Aorta (tissue), 5 donors: Measurements from ENCODE around the gene CLN3. TPM values are rescaled to one million over a fixed set of nuclear protein-coding genes. Genes with fewer than 3 reads are reported as not detected.

Source experiments
- ATAC-seq: fragments of 200-7000 bp; cut with Tn5 transposase; one replicate; pipeline ENCODE4 v1.9.1; 2022; ENCODE audit warnings: moderate library complexity; ENCODE audit not compliant: low FRiP score
- DNase-seq, 2 donors: peaks; one replicate each; pipeline ENCODE4 v3.0.0-alpha.2; 2020
- H3K27ac ChIP-seq, 2 donors: one replicate each; pipeline ENCODE4 v1.5.1; 2013; ENCODE audit warnings: low read length in 2 of 2, mild to moderate bottlenecking in 2 of 2, moderate library complexity in 2 of 2, control low read depth in 1 of 2, inconsistent platforms in 1 of 2, low read depth in 1 of 2
- H3K27me3 ChIP-seq, 2 donors: one replicate each; pipeline ENCODE4 v1.6.1; 2013; ENCODE audit warnings: control low read depth in 1 of 2, low read length in 1 of 2, mild to moderate bottlenecking in 1 of 2, moderate library complexity in 1 of 2; ENCODE audit not compliant: insufficient read depth in 2 of 2, control insufficient read depth in 1 of 2
- H3K36me3 ChIP-seq, 2 donors: one replicate each; pipeline ENCODE4 v1.6.1; 2013; ENCODE audit warnings: control low read depth in 1 of 2, low read length in 1 of 2, mild to moderate bottlenecking in 1 of 2; ENCODE audit not compliant: insufficient read depth in 2 of 2, control insufficient read depth in 1 of 2
- H3K4me1 ChIP-seq, 2 donors: one replicate each; pipeline ENCODE4 v1.6.1; 2013; ENCODE audit warnings: low read length in 2 of 2, control low read depth in 1 of 2, mild to moderate bottlenecking in 1 of 2, moderate library complexity in 1 of 2; ENCODE audit not compliant: insufficient read depth in 2 of 2, control insufficient read depth in 1 of 2
- H3K4me3 ChIP-seq, 2 donors: one replicate each; pipeline ENCODE4 v1.5.1; 2013; ENCODE audit warnings: low read length in 2 of 2, control low read depth in 1 of 2, mild to moderate bottlenecking in 1 of 2
- H3K9me3 ChIP-seq: one replicate; pipeline ENCODE4 v1.6.1; 2013; ENCODE audit warnings: mild to moderate bottlenecking, low read length; ENCODE audit not compliant: control insufficient read depth
- WGBS, 2 donors: extraction: QIAGEN DNeasy Blood & Tissue Kit; methylation state at CpG; one replicate each; pipeline ENCODE4 v1.1.7; 2013; 5-methylcytosine and 5-hydroxymethylcytosine counted together
- intact Hi-C, 2 donors: fragments of 100-400 bp; cut with DNase I; formaldehyde crosslinking; loops; one replicate each; pipeline versions ENCODE4 v1.14.2 to v1.15.0; 2022
- polyA plus RNA-seq, 2 donors: library from polyadenylated mRNA; stranded (reverse); fragments of 200-250 nt; gene quantifications; one replicate each; pipeline ENCODE4 v1.2.3, GENCODE V29; 2013
- total RNA-seq, 2 donors: library from RNA; stranded (reverse); fragmentation: NEBNext Ultra II Directional; extraction: Animal tissue kit (Norgen Biotek cat#: 25700); gene quantifications; one replicate each; pipeline ENCODE4 v1.2.1, GENCODE V29; 2021
- donor health status: healthy with polysubstance abuse.
- donor health status: Bipolar disorder and iron deficiency.
- donor health status: DM: no; HTN: no; CAD: no.
- donor health status: DM: no; HTN: no; CAD: no.
- donor health status: DM: yes; HTN: yes; CAD: no.

CLN3 gene
- total and polyA plus RNA-seq, 4 donors: 15.6 to 48.7 (median 23.4) TPM

GRCh38 chr16:28496844-28497243, 5.0 kb upstream of the CLN3 start:
- Histone ChIP-seq H3K36me3 (no peaks in the 10 kb centered on the region), H3K4me1 (no peaks in the 10 kb centered on the region), H3K9me3 (no peaks in the 10 kb centered on the region), H3K27me3 (no peaks in the 10 kb centered on the region), H3K4me3 (no peak overlapping the region), H3K27ac (no peak overlapping the region)
- WGBS, 2 donors: 74 to 77% methylated on average over 19 of the region's 19 CpGs
- ATAC-seq: no peak
- intact Hi-C loops: no loop called here
- no peak for DNase-seq

- Histone ChIP-seq H3K27me3 (no peaks in the 10 kb centered on the region), H3K36me3 (no peaks in the 10 kb centered on the region), H3K9me3 (no peaks in the 10 kb centered on the region), H3K4me3 (no peak overlapping the region), H3K27ac (no peak overlapping the region), H3K4me1 (no peaks in the 10 kb centered on the region)
- ATAC-seq (no peak), DNase-seq (no peak)
- WGBS, 2 donors: 85 to 91% methylated on average over 16 to 20 of the region's 20 CpGs
- intact Hi-C loops: no loop called here
These were observed 4.2 kb upstream of the CLN3 start for GRCh38 chr16:28495795-28496749.

- Histone ChIP-seq H3K27ac (no peak overlapping the region), H3K27me3 (no peaks in the 10 kb centered on the region), H3K4me3 (no peak overlapping the region), H3K9me3 (no peaks in the 10 kb centered on the region), H3K4me1 (no peaks in the 10 kb centered on the region), H3K36me3 (no peaks in the 10 kb centered on the region)
- DNase-seq (no peak), ATAC-seq (no peak)
- intact Hi-C loops: no loop called here
- WGBS, 2 donors: 77 to 80% methylated on average over 13 of the region's 13 CpGs
These were observed 3.4 kb upstream of the CLN3 start for GRCh38 chr16:28495098-28495793.

- ATAC-seq: no peak
- intact Hi-C loops: loop anchor here (5.0 kb wide), 2 partner anchors 43 to 58 kb away; partner anchors contain the start of genes NUPR1 (in 2 of the 2) and SGF29 (in 2 of the 2)
- Histone ChIP-seq H3K4me3 (no peak within 1 kb of the TSS), H3K9me3 (no peaks in the 10 kb centered on the region), H3K27me3 (no peaks in the 10 kb centered on the region), H3K27ac (no peak within 1 kb of the TSS), H3K4me1 (no peaks in the 10 kb centered on the region), H3K36me3 (no peaks in the 10 kb centered on the region)
- WGBS, 2 donors: 78 to 81% methylated on average over 12 of the region's 12 CpGs
- DNase-seq: peak in 1 of 2 donors; percentile 80
These were observed 2.4 kb upstream of the CLN3 start, which contains the start of gene APOBR for GRCh38 chr16:28494121-28494851. Gene APOBR (plus strand): TSS chr16:28494643. CDS start chr16:28494682, 39 bp downstream.

GRCh38 chr16:28492511-28492910, 637 bp upstream of the CLN3 start:
- Histone ChIP-seq H3K4me3 (no peak overlapping the region), H3K4me1 (no peaks in the 10 kb centered on the region), H3K27me3 (no peaks in the 10 kb centered on the region), H3K27ac (no peak overlapping the region), H3K9me3 (no peaks in the 10 kb centered on the region), H3K36me3 (no peaks in the 10 kb centered on the region)
- WGBS, 2 donors: 54 to 56% methylated on average over 4 of the region's 4 CpGs
- ATAC-seq (no peak), DNase-seq (no peak)
- intact Hi-C loops: loop anchor here (5.0 kb wide), 2 partner anchors 45 to 60 kb away; partner anchors contain the start of genes NUPR1 (in 2 of the 2) and SGF29 (in 2 of the 2)

GRCh38 chr16:28491230-28491969, 474 bp downstream of the CLN3 start:
- ATAC-seq (peak; percentile 62), DNase-seq (peak in 1 of 2 donors; percentile 60)

GRCh38 chr16:28486266-28486665, 5.6 kb downstream of the CLN3 start:
- H3K36me3 ChIP-seq: peaks cover 0 to 1% of the 10 kb centered on the region in 2 donors
- H3K9me3 ChIP-seq: no peaks in the 10 kb centered on the region
- H3K27ac ChIP-seq: no peak overlapping the region
- no peak overlapping the region for H3K4me3 ChIP-seq
- no peak for ATAC-seq
- H3K4me1 ChIP-seq: no peaks in the 10 kb centered on the region
- intact Hi-C loops: no loop called here
- WGBS, 2 donors: 96 to 97% methylated on average over 5 of the region's 5 CpGs
- peak in 1 of 2 donors; percentile 21 for DNase-seq
- no peaks in the 10 kb centered on the region for H3K27me3 ChIP-seq

More at GRCh38 chr16:28491230-28491969, 474 bp downstream of the CLN3 start:
- 1% methylated on average over 41 to 42 of the region's 42 CpGs for WGBS, 2 donors
- Histone ChIP-seq H3K4me1 (no peaks in the 10 kb centered on the region), H3K4me3 (peak overlapping the region; percentile 75 to 81), H3K27me3 (no peaks in the 10 kb centered on the region), H3K27ac (peak overlapping the region; percentile 35 to 59), H3K36me3 (no peaks in the 10 kb centered on the region), H3K9me3 (no peaks in the 10 kb centered on the region)
- intact Hi-C loops: loop anchor here (5.0 kb wide), 2 partner anchors 46 to 61 kb away; partner anchors contain the start of genes NUPR1 (in 2 of the 2) and SGF29 (in 2 of the 2)
